ENCODE data around the gene PRRC2B.
"Not testable (repeated sequence)": the region's sequence is repeated elsewhere in the genome, so short reads cannot be mapped to it uniquely, and the experiment has no call there.

Gene PRRC2B

DNA sequence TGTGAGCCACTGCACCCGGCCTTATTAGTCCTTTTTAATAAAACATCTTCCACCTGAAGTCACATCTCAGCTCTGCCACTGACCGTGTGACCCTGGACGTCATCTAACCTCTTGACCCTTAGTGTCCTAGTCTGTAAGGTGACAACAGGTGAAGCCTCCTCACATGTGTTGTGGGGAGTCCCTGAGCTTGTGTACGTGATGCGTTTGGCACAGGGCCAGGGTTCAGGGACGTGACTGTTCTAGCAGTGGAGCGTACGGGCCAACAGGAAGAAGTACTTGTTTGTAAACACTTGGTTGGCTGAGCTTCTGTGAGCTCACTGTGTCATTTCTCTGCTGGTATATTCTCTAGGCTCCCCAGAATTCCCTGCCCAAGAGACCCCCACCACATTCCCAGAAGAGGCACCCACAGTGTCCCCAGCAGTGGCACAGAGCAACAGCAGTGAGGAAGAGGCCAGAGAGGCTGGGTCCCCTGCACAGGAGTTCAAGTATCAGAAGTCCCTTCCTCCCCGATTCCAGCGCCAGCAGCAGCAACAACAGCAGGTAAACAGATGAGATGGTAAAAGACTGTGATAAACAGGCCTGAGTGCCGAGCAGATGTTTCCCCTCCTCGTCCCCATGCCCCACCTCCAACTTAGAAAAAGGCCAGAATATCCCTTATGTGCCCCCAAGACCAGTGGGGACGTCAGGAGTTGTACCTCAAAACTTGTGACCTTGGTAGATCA lies 73.5 kb downstream of the PRRC2B start:
- H3K4me3 ChIP-seq (ENCODE audit: low read depth, low read length) = no peak overlapping the region
- TF ChIP-seq, protein P1, sequence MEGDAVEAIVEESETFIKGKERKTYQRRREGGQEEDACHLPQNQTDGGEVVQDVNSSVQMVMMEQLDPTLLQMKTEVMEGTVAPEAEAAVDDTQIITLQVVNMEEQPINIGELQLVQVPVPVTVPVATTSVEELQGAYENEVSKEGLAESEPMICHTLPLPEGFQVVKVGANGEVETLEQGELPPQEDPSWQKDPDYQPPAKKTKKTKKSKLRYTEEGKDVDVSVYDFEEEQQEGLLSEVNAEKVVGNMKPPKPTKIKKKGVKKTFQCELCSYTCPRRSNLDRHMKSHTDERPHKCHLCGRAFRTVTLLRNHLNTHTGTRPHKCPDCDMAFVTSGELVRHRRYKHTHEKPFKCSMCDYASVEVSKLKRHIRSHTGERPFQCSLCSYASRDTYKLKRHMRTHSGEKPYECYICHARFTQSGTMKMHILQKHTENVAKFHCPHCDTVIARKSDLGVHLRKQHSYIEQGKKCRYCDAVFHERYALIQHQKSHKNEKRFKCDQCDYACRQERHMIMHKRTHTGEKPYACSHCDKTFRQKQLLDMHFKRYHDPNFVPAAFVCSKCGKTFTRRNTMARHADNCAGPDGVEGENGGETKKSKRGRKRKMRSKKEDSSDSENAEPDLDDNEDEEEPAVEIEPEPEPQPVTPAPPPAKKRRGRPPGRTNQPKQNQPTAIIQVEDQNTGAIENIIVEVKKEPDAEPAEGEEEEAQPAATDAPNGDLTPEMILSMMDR (IDR thresholded peaks at IDR 0.05; ENCODE audit: low read depth, low read length) = no peak

DNA sequence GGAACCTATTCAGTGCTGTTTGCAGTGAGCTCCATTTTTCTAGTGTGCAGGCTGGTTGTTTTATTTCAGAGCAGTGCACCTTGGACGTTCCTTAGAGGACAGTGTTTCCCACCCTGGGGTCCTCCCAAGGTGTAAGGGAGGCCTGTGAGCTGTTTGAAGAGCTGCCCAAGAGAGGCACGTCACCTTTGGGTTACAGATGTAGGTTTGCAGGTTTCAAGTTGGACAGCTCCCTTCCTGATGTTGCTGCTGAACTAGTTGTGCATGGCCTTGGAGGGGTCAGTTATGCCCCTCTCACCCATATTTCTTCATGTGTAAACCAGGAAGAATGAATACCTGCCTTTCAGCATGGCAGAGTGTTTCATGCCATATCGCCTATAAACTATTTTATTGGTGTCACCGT lies 74.1 kb downstream of the PRRC2B start:
- TF ChIP-seq, protein P1 (IDR thresholded peaks at IDR 0.05; ENCODE audit: low read depth, low read length) = no peak
- no peak overlapping the region for H3K4me3 ChIP-seq (ENCODE audit: low read depth, low read length)

DNA sequence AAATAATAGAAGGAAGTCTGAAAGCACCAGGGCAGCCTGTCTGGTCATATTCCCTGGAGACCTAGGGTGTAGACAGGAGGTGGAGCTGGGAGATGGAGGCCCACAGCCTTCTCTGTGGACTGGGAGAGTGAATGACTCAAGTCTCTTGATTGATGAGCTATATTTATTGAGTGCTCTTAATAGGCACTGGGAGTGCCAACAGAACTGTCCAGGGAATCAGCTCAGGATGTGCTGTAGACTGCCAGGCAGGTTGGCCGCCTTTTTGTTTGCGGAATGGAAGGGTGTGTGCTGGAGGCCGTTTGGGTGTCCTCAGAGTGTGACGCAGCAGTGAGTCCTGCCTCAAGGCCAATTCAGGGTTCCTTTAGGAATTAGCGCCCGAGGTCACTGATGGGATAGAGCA lies 75.5 kb downstream of the PRRC2B start:
- no peak overlapping the region for H3K4me3 ChIP-seq (ENCODE audit: low read depth, low read length)
- TF ChIP-seq, protein P1 (IDR thresholded peaks at IDR 0.05; ENCODE audit: low read depth, low read length) = no peak

DNA sequence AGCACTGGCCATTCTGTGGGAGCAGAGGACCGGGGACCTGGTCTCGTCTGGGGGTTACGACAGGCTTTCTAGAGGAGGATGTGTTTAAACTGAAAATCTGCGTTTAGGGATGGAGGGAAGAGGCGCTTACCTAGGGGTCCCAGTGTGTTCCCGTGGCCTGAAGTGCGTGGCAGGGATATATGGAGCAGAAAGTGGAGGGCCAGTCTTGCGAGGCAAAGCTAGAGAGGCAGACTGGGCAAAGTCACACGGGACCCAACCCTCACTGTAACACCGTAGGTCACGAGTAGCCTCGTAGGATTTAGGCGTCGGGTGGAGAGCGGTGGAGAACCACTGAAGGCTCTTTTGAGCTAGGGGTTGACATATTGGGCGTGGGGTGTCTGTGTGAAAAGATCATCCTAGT lies 76.1 kb downstream of the PRRC2B start:
- H3K4me3 ChIP-seq (ENCODE audit: low read depth, low read length) = no peak overlapping the region
- TF ChIP-seq, protein P1 (IDR thresholded peaks at IDR 0.05; ENCODE audit: low read depth, low read length) = no peak

DNA sequence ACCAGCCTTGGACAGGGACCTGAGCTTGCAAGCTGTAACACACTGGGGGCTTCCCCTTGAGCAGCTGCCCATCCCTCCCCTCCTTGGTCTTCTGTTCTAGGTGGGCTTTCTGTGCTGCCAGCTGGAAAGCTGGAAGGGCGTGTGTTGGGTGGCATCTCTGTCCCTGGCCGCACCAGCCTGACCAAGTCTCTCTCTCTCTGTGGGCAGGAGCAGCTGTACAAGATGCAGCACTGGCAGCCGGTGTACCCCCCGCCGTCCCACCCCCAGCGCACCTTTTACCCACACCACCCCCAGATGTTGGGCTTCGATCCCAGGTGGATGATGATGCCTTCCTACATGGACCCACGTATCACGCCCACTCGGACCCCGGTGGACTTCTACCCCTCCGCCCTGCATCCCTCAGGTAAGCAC lies 76.7 kb downstream of the PRRC2B start:
- TF ChIP-seq, protein P1 (IDR thresholded peaks at IDR 0.05; ENCODE audit: low read depth, low read length) = no peak
- no peak overlapping the region for H3K4me3 ChIP-seq (ENCODE audit: low read depth, low read length)

DNA sequence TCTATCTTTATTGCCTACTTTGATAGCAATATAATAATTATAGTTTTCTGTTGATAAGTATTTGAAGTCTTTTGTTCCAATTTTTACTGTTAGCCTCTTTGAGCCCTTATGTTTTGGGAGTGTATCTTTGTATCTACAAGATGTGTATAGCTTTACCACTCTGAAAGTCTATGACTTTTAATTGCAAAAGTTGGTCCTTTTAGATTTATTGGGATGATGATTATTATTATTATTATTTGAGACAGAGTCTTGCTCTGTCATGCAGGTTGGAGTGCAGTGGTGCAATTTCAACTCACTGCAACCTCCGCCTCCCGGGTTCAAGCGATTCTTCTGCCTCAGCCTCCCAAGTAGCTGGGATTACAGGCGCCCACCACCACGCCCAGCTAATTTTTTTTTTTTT lies 78.2 kb downstream of the PRRC2B start:
- not testable (repeated sequence) for H3K4me3 ChIP-seq (ENCODE audit: low read depth, low read length)

DNA sequence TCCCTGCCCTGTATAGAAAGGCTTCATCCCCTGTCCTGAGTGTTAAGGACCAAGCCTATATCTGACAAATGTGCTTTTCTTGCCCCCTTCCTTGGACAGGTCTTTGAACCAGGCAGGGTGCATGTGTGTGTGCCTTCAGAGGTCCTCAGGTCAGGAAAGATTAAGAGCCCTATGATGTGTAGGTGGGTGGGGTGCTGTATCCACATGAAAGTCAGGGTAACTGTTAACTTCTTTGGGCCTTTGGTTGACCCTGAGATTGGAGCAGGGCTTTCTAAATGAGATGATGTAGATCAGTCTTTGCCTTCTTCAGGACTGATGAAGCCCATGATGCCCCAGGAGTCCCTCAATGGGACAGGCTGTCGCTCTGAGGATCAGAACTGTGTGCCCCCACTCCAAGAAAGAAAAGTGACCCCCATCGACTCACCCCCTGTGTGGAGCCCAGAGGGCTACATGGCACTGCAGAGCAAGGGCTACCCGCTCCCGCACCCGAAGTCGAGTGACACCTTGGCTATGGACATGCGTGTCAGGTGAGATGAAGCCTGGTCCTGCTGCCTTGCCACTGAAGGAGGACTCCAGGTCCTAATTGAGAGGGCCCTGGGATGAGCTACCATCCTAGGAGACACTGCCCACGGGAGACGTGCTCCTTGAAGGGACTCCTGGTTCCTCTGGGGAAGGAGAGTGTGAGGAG lies 79.5 kb downstream of the PRRC2B start:
- H3K4me3 ChIP-seq (ENCODE audit: low read depth, low read length) = no peak overlapping the region
- TF ChIP-seq, protein P1 (IDR thresholded peaks at IDR 0.05; ENCODE audit: low read depth, low read length) = no peak

Measured in WI38 (cell line).